Panc1 (cell line): ENCODE data around the gene DMBX1. TPM values are rescaled to one million over a fixed set of nuclear protein-coding genes. Genes with fewer than 3 reads are reported as not detected.

Experiments used
- ATAC-seq: fragments of 200-7000 bp; cut with Tn5 transposase; 2 replicates; pipeline ENCODE4 v1.9.1; 2020; ENCODE audit warnings: mild to moderate bottlenecking, moderate library complexity
- BruUV-seq: library from RNA; stranded (reverse); fragments of 400-500 nt; replicated peaks from 2 replicates; lab custom pipeline; 2021; lab: Mats Ljungman, UMichigan
- CTCF ChIA-PET: fragments of 300-600 bp; sonication (Branson Sonifier 250); formaldehyde crosslinking; loops from one replicate; lab custom pipeline; 2022; ENCODE audit warnings: antibody characterized with exemption; lab: Charles Lee
- POLR2A ChIA-PET: fragments of 300-600 bp; sonication (Branson Sonifier 250); formaldehyde crosslinking; loops from one replicate; lab custom pipeline; 2022; ENCODE audit warnings: antibody characterized with exemption; lab: Charles Lee
- DNase-seq: peaks from one replicate; pipeline ENCODE4 v3.0.0-alpha.2; 2010; ENCODE audit warnings: low read depth, low spot score
- H3K27ac ChIP-seq: 2 replicates; pipeline ENCODE4 v1.5.1; 2011; ENCODE audit warnings: mild to moderate bottlenecking, low read length, inconsistent platforms
- H3K27me3 ChIP-seq: fragments of 200-500 bp; sonication (Bioruptor generic); 2 replicates; pipeline ENCODE4 v1.6.0; 2014; ENCODE audit warnings: low read length, inconsistent platforms; ENCODE audit not compliant: control insufficient read depth, insufficient read depth
- H3K36me3 ChIP-seq: fragments of 200-500 bp; sonication (Bioruptor generic); 2 replicates; pipeline ENCODE4 v1.5.1; 2014; ENCODE audit warnings: inconsistent platforms, mild to moderate bottlenecking, low read length, moderate library complexity; ENCODE audit not compliant: control insufficient read depth, insufficient read depth
- H3K4me1 ChIP-seq: 2 replicates; pipeline ENCODE4 v1.5.1; 2011; ENCODE audit warnings: inconsistent platforms, mild to moderate bottlenecking, low read length, moderate library complexity; ENCODE audit not compliant: control insufficient read depth, insufficient read depth
- H3K4me3 ChIP-seq, 2 experiments: 2 replicates each; pipeline ENCODE4 v1.5.1; 2011 to 2012; ENCODE audit warnings: low read depth in 2 of 2, low read length in 2 of 2, mild to moderate bottlenecking in 2 of 2, inconsistent platforms in 1 of 2, moderate library complexity in 1 of 2
- H3K9me3 ChIP-seq: fragments of 200-500 bp; sonication (Bioruptor generic); 2 replicates; pipeline ENCODE4 v1.5.1; 2014; ENCODE audit warnings: low read depth, mild to moderate bottlenecking, inconsistent platforms, low read length, moderate library complexity; ENCODE audit not compliant: control insufficient read depth, insufficient read depth
- POLR2AphosphoS5 ChIP-seq: IDR thresholded peaks from 2 replicates; pipeline ENCODE4 v1.6.1; 2012; ENCODE audit warnings: mild to moderate bottlenecking, low read depth, low read length, moderate library complexity
- SIN3A ChIP-seq: IDR thresholded peaks from 2 replicates; pipeline ENCODE4 v1.6.1; 2012; ENCODE audit warnings: low read depth, mild to moderate bottlenecking, low read length, moderate library complexity, borderline replicate concordance; ENCODE audit not compliant: insufficient read depth
- TCF7L2 ChIP-seq: IDR thresholded peaks from 2 replicates; pipeline ENCODE4 v1.6.1; 2011; ENCODE audit warnings: mild to moderate bottlenecking, low read depth, low read length, inconsistent platforms
- in situ Hi-C: cut with HindIII; loops from 2 replicates; pipeline ENCODE4 v1.10.0; 2016; ENCODE audit warnings: low sequenced_read_pairs, low pct_unique_long_range_greater_than_20kb
- intact Hi-C: fragments of 100-400 bp; cut with micrococcal nuclease; formaldehyde crosslinking; loops from one replicate; pipeline ENCODE4 v1.10.0; 2022; ENCODE audit not compliant: unreplicated experiment
- total RNA-seq: library from RNA; stranded (reverse); gene quantifications from one replicate; pipeline ENCODE4 v1.2.1, GENCODE V29; 2021; ENCODE audit not compliant: unreplicated experiment
- TF ChIP-seq, protein P1 (sequence below), 2 experiments: IDR thresholded peaks; 2 replicates each; pipeline ENCODE4 v1.6.1; 2011 to 2012; ENCODE audit warnings: low read depth in 2 of 2, control low read depth in 1 of 2, low read length in 1 of 2, mild to moderate bottlenecking in 1 of 2, moderate library complexity in 1 of 2; ENCODE audit not compliant: insufficient read depth in 1 of 2
- TF ChIP-seq, protein P2 (sequence below): fragments of 450-650 bp; IDR thresholded peaks from 2 replicates; pipeline ENCODE4 v1.5.1; 2017; ENCODE audit warnings: mild to moderate bottlenecking

DMBX1 gene
- total RNA-seq, 1 experiment from 2014 or later, result 0.05 TPM

DNA sequence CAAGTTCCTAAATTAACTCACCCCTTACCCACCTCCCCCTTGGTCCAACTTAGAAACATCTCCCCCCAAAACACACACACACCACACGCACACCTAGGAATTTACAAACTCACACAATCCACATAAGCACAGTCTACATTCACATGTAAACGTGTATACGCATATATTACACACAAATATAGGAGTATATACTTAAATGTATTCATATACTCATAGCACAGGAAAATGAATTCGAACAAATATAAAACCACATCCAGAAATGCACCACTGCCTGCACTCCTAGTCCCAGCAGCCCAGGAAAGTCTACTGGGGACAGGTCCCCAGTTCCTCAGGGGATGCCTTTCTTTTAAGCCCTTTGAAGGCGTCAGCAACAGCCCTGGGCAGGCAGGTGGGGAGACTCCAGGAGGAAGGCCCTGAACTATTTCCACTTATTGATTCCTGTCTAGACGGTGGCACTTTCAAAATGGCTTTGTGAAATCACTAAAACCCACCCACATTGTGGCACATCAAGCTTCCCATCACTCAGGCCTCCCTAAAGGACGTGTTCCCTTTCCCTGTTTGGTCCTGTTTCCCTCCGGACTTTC lies 3.1 kb upstream of the DMBX1 start:
- Histone ChIP-seq H3K27me3 (no peaks in the 10 kb centered on the region; the same call in 1 of the 2 replicates), H3K27ac (no peak overlapping the region), H3K4me3 (no peak overlapping the region), H3K9me3 (no peaks in the 10 kb centered on the region), H3K36me3 (no peaks in the 10 kb centered on the region), H3K4me1 (peaks cover 5% of the 10 kb centered on the region; the same call in 1 of the 2 replicates)
- no peak for ATAC-seq
- BruUV-seq, result no TSS peak
- TF ChIP-seq POLR2AphosphoS5 (no peak), SIN3A (no peak), TCF7L2 (no peak)
- TF ChIP-seq, protein P1, sequence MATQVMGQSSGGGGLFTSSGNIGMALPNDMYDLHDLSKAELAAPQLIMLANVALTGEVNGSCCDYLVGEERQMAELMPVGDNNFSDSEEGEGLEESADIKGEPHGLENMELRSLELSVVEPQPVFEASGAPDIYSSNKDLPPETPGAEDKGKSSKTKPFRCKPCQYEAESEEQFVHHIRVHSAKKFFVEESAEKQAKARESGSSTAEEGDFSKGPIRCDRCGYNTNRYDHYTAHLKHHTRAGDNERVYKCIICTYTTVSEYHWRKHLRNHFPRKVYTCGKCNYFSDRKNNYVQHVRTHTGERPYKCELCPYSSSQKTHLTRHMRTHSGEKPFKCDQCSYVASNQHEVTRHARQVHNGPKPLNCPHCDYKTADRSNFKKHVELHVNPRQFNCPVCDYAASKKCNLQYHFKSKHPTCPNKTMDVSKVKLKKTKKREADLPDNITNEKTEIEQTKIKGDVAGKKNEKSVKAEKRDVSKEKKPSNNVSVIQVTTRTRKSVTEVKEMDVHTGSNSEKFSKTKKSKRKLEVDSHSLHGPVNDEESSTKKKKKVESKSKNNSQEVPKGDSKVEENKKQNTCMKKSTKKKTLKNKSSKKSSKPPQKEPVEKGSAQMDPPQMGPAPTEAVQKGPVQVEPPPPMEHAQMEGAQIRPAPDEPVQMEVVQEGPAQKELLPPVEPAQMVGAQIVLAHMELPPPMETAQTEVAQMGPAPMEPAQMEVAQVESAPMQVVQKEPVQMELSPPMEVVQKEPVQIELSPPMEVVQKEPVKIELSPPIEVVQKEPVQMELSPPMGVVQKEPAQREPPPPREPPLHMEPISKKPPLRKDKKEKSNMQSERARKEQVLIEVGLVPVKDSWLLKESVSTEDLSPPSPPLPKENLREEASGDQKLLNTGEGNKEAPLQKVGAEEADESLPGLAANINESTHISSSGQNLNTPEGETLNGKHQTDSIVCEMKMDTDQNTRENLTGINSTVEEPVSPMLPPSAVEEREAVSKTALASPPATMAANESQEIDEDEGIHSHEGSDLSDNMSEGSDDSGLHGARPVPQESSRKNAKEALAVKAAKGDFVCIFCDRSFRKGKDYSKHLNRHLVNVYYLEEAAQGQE (IDR thresholded peaks at IDR 0.05; ENCODE audit: insufficient read depth in 1 of 2, low read depth in 2 of 2, low read length in 1 of 2), result no peak
- TF ChIP-seq, protein P2, sequence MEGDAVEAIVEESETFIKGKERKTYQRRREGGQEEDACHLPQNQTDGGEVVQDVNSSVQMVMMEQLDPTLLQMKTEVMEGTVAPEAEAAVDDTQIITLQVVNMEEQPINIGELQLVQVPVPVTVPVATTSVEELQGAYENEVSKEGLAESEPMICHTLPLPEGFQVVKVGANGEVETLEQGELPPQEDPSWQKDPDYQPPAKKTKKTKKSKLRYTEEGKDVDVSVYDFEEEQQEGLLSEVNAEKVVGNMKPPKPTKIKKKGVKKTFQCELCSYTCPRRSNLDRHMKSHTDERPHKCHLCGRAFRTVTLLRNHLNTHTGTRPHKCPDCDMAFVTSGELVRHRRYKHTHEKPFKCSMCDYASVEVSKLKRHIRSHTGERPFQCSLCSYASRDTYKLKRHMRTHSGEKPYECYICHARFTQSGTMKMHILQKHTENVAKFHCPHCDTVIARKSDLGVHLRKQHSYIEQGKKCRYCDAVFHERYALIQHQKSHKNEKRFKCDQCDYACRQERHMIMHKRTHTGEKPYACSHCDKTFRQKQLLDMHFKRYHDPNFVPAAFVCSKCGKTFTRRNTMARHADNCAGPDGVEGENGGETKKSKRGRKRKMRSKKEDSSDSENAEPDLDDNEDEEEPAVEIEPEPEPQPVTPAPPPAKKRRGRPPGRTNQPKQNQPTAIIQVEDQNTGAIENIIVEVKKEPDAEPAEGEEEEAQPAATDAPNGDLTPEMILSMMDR, result no peak
- in situ Hi-C loops (no loop called here), intact Hi-C loops (no loop called here)
- POLR2A ChIA-PET, result no interaction called here
- CTCF ChIA-PET, result interaction anchor here (2.2 kb wide), 1 partner anchor 42 kb away, joined by 9 read pairs; no protein-coding TSS in a partner anchor
- DNase-seq, result no peak

DNA sequence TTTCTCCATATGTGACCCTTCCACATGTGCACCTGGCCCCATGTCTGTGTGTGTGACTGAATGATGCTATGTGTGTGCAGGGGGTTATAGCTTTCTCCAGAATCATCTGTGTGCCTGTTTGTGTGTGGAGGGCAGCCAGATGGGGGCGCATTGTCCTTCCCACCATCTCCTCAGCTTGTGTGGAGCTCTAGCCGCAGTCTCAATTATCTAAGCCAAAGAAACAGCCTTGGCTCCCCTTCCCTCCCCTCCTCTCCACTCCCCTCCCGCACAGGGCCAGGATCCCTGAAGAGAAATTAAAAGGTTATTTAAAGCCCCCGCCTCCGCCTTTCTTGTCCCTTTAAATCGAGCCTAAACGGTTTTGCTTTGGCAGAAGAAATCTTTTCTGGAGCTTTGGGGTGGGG lies 1.8 kb upstream of the DMBX1 start:
- Histone ChIP-seq H3K4me1 (peaks cover 5% of the 10 kb centered on the region; the same call in 1 of the 2 replicates), H3K27ac (no peak overlapping the region), H3K9me3 (no peaks in the 10 kb centered on the region), H3K4me3 (no peak overlapping the region), H3K36me3 (no peaks in the 10 kb centered on the region), H3K27me3 (no peaks in the 10 kb centered on the region; the same call in 1 of the 2 replicates)
- DNase-seq (no peak), ATAC-seq (no peak)
- POLR2A ChIA-PET, result interaction anchor here (0.7 kb wide), 2 partner anchors 20 to 68 kb away, joined by 3 to 4 read pairs; no protein-coding TSS in a partner anchor
- in situ Hi-C loops, result no loop called here
- TF ChIP-seq POLR2AphosphoS5 (no peak), SIN3A (no peak), TCF7L2 (no peak)
- TF ChIP-seq, protein P2, result no peak; the same call in 1 of the 2 replicates
- TF ChIP-seq, protein P1 (IDR thresholded peaks at IDR 0.05; ENCODE audit: insufficient read depth in 1 of 2, low read depth in 2 of 2, low read length in 1 of 2), result no peak
- intact Hi-C loops, result no loop called here
- CTCF ChIA-PET, result interaction anchor here (0.6 to 2.2 kb wide), 4 partner anchors 39 to 72 kb away, joined by 3 to 9 read pairs (median 5); no protein-coding TSS in a partner anchor
- no TSS peak for BruUV-seq
